HL-60 (cell line): Measurements from ENCODE around the gene ZSWIM6.

Source experiments
- DNase-seq, 2 experiments: peaks; one replicate each; pipeline ENCODE4 v3.0.0-alpha.2; 2010 to 2020; ENCODE audit warnings: low read depth in 1 of 2, low spot score in 1 of 2
- H3K27ac ChIP-seq: fragments of 250-450 bp; sonication (Bioruptor Pico); replicated peaks from 2 replicates; pipeline ENCODE4 v1.5.1; 2020; ENCODE audit warnings: mild to moderate bottlenecking, moderate library complexity
- H3K27me3 ChIP-seq: fragments of 250-450 bp; sonication (Bioruptor Pico); 2 replicates; pipeline ENCODE4 v1.5.1; 2021; ENCODE audit warnings: mild to moderate bottlenecking, moderate library complexity; ENCODE audit not compliant: insufficient read depth, poor library complexity, severe bottlenecking
- H3K4me3 ChIP-seq: replicated peaks from 2 replicates; pipeline ENCODE4 v1.5.1; 2011; ENCODE audit warnings: mild to moderate bottlenecking, control low read depth, low read length; ENCODE audit not compliant: insufficient read depth
- CTCF ChIP-seq: IDR thresholded peaks from one replicate; pipeline ENCODE4 v1.5.1; 2011; ENCODE audit warnings: low read length, control low read depth, inconsistent platforms; ENCODE audit not compliant: insufficient read depth
- GABPA ChIP-seq: IDR thresholded peaks from 2 replicates; pipeline ENCODE4 v1.6.1; 2012; ENCODE audit warnings: low read depth
- POLR2AphosphoS5 ChIP-seq: IDR thresholded peaks from 2 replicates; pipeline ENCODE4 v1.6.1; 2012; ENCODE audit warnings: low read depth
- SPI1 ChIP-seq: IDR thresholded peaks from 2 replicates; pipeline ENCODE4 v1.6.1; 2012; ENCODE audit warnings: low read depth, mild to moderate bottlenecking, borderline replicate concordance
- TF ChIP-seq, protein P1 (sequence below): IDR thresholded peaks from 2 replicates; pipeline ENCODE4 v1.6.1; 2012; ENCODE audit warnings: low read depth; ENCODE audit not compliant: insufficient replicate concordance

Gene ZSWIM6

DNA sequence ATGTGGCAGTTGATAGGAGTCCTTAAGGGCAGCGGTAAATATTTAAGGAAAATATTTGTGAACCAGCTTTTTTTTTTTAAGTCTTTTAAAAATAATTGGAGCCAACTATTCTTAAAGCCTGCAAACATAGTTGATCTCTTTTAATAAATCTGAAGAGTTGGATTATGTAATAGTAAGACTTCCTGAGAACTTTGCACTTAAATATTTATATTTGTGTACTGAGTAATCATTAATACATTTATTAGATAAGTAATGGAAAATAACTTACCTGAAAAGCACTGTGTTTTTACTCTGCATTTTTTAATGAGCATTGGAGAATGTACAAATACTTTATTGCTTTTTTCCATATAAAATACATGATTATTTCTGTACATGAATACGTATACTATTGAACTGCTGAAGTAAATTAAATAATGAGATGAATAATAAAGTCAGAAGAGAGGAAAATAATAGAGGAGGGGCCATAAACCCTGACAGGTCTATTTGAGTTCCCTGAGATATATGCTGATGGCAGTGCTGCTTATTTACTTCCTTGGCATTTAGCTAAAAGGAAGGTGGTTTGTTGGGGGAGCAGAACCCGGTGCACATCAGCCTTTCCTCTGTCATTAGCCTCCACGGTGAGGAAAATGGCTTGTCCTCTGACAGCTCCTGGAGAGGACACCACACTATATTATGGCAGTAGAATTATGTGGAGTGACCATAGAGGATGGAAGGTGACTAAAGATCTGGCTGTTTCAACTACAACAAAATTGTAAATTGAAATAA is 148.0 kb downstream of the ZSWIM6 start:
- no peak overlapping the region for H3K4me3 ChIP-seq
- H3K27ac ChIP-seq, result no peak overlapping the region
- no peak for TF ChIP-seq GABPA
- no peaks in the 10 kb centered on the region for H3K27me3 ChIP-seq
- DNase-seq, result no peak

DNA sequence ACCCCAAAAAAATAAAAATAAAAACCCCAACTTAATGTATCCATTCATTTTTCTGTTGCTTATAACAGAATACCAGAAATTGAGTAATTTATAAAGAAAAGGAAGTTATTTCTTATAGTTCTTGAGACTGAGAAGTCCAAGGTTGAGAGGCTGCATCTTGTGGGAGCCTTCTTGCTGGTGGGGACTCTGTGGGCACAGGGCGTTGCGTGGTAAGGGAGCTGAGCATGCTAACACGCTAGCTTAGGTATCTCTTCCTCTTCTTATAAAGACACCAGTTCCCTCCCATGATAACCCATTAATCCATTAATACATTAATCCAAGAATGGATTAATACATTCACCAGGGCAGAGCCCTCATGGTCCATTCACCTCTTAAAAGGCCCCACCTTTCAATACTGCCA is 150.9 kb downstream of the ZSWIM6 start:
- TF ChIP-seq SPI1, result no peak
- H3K4me3 ChIP-seq, result no peak overlapping the region

GRCh38 chr5:61486476-61486875 is 154.4 kb downstream of the ZSWIM6 start:
- Histone ChIP-seq H3K27ac (no peak overlapping the region), H3K27me3 (no peaks in the 10 kb centered on the region), H3K4me3 (no peak overlapping the region)
- TF ChIP-seq GABPA (no peak), POLR2AphosphoS5 (no peak), CTCF (no peak), SPI1 (no peak)
- TF ChIP-seq, protein P1, sequence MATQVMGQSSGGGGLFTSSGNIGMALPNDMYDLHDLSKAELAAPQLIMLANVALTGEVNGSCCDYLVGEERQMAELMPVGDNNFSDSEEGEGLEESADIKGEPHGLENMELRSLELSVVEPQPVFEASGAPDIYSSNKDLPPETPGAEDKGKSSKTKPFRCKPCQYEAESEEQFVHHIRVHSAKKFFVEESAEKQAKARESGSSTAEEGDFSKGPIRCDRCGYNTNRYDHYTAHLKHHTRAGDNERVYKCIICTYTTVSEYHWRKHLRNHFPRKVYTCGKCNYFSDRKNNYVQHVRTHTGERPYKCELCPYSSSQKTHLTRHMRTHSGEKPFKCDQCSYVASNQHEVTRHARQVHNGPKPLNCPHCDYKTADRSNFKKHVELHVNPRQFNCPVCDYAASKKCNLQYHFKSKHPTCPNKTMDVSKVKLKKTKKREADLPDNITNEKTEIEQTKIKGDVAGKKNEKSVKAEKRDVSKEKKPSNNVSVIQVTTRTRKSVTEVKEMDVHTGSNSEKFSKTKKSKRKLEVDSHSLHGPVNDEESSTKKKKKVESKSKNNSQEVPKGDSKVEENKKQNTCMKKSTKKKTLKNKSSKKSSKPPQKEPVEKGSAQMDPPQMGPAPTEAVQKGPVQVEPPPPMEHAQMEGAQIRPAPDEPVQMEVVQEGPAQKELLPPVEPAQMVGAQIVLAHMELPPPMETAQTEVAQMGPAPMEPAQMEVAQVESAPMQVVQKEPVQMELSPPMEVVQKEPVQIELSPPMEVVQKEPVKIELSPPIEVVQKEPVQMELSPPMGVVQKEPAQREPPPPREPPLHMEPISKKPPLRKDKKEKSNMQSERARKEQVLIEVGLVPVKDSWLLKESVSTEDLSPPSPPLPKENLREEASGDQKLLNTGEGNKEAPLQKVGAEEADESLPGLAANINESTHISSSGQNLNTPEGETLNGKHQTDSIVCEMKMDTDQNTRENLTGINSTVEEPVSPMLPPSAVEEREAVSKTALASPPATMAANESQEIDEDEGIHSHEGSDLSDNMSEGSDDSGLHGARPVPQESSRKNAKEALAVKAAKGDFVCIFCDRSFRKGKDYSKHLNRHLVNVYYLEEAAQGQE, result no peak
- DNase-seq, result no peak

More for the DNA sequence above, 150.9 kb downstream of the ZSWIM6 start:
- Histone ChIP-seq H3K27me3 (no peaks in the 10 kb centered on the region), H3K27ac (no peak overlapping the region)
- peak; percentile 1 to 4 for DNase-seq

- no peak overlapping the region for H3K4me3 ChIP-seq
- TF ChIP-seq CTCF, result no peak
- TF ChIP-seq, protein P1, result no peak
- no peak for TF ChIP-seq GABPA
- TF ChIP-seq POLR2AphosphoS5, result no peak
- no peak for TF ChIP-seq SPI1
- no peaks in the 10 kb centered on the region for H3K27me3 ChIP-seq
- H3K27ac ChIP-seq, result no peak overlapping the region
- DNase-seq, result no peak
Measured at GRCh38 chr5:61489574-61489973, 157.5 kb downstream of the ZSWIM6 start.

- no peak for DNase-seq
- no peaks in the 10 kb centered on the region for H3K27me3 ChIP-seq
- no peak overlapping the region for H3K4me3 ChIP-seq
- H3K27ac ChIP-seq, result no peak overlapping the region
- no peak for TF ChIP-seq SPI1
- no peak for TF ChIP-seq CTCF
- no peak for TF ChIP-seq POLR2AphosphoS5
Measured at GRCh38 chr5:61491861-61492260, 159.8 kb downstream of the ZSWIM6 start.
